ENCODE measurements around the gene CIT. TPM values are rescaled to one million over a fixed set of nuclear protein-coding genes. Genes with fewer than 3 reads are reported as not detected.
A peak's percentile ranks its signal among the peaks of the same experiment; 100 is the strongest.

CIT gene
- total RNA-seq, 1 donor from 2014 or later = 1.8 TPM

DNA sequence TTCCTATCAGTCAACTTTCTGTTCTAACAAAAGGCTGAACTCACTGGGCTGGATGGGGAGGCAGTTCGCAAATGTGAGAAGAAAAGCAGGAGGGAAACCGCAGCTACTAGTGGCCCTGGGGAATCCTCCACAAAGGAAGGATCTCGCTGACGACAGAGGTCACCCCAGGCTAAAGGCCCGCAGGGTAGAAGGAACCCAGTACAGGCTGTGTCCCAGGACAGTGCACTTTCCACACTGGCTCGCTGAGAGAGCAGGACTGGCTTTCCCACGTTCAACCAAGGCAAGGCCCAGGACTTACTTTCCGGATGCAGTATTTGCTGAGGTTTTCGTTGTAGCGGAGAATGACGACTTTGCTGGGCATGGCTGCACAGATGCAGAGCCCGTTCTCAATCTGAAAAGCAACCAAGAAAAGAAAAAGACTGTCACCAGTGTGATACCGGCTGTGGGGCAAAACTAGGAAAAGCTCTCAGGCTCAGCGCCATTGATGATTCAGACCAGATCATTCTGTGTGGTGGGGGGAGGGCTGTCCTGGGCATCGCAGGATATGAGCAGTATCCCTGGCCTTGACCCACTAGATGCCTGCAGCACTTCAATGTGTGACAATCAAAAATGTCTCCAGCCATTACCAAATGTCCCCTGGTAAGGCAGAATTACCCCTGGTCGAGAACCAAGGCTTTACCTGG lies 172.9 kb downstream of the CIT start:
- no peak for ATAC-seq
- DNase-seq (ENCODE audit: low spot score) = no peak

DNA sequence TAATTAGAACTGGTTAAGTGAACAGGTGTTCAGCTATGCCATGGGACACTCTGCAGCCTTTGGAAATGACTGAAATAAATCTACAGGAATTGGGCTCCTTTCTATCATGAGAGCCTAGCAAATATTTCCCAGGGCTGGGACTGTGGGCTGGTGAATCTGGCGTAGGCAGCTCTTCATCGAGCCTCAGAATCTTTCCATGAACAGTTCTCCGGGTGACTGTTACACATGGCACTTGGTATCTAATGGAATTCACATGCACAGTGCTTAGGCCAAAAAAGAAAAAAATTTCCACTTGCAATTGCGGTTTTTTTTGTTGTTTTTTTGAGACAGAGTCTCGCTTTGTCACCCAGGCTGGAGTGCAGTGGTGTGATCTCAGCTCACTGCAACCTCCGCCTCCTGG lies 177.0 kb downstream of the CIT start:
- DNase-seq (ENCODE audit: low spot score) = no peak
- no peak for ATAC-seq

GRCh38 chr12:119699199-119699760 lies 177.8 kb downstream of the CIT start:
- DNase-seq (ENCODE audit: low spot score) = no peak
- no peak for ATAC-seq

DNA sequence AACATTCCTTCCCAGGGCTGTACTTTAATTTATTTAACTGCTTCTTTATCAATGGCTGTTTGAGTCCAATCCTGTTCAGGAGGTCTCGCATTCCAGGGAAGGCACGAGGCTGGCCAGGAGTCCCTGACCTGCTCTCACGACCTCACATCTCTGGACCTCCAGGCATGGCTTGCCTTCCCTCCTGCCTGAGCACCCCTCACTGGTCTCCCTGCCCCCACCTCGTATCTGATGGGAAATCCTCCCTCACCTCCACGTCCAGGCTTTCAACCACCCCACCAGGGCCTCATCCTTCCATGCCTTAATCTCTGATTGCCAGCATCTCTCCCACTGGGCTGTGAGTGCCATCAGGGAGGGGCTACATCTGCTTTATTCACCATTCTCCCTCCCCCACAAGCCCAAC lies 180.2 kb downstream of the CIT start:
- ATAC-seq = no peak

DNA sequence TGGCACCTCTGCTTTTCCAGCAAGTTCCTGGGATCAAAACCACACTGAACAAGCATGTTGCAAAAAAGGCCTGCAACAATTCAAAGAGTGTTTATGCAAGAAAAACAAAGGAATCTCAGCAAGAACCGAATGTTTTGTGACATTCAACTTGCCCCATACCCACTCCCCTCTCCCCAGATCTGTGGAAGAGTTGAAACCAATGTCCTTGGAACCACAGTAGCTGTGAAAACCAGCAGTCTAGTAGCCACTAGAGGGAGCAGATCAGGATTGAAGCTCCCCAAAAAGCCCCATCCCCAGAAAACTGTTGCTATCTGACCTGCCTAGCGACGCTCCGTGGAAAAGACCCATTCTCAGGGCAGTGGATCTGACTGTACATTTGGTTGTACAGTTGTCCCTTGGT lies 182.1 kb downstream of the CIT start:
- ATAC-seq (peak; percentile 54), DNase-seq (ENCODE audit: low spot score) (no peak)

More for the DNA sequence above, 180.2 kb downstream of the CIT start:
- DNase-seq (ENCODE audit: low spot score) = no peak

DNA sequence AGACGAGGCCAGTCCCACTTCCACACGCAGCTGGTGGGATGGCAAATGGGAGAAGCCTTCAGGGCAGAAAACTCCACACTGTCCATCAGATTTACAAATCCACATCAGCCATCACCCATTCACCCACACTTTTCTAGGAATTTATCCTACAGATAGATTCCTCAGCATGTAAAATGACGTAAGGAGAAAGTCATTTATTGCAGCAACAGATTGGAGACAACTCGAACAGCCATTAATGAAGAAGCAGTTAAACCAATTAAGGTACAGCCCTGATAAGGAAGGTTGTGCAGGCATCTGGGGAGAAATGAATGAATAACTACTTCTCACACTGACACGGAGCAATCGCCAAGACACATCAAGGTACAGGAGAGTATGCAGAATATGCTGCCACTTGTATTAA lies 183.0 kb downstream of the CIT start:
- DNase-seq (ENCODE audit: low spot score) (no peak), ATAC-seq (no peak)

- ATAC-seq (no peak), DNase-seq (ENCODE audit: low spot score) (no peak)
These were observed 183.6 kb downstream of the CIT start for GRCh38 chr12:119693511-119693910.

GRCh38 chr12:119692997-119693396 lies 184.1 kb downstream of the CIT start:
- DNase-seq (ENCODE audit: low spot score) (no peak), ATAC-seq (peak; percentile 20)

DNA sequence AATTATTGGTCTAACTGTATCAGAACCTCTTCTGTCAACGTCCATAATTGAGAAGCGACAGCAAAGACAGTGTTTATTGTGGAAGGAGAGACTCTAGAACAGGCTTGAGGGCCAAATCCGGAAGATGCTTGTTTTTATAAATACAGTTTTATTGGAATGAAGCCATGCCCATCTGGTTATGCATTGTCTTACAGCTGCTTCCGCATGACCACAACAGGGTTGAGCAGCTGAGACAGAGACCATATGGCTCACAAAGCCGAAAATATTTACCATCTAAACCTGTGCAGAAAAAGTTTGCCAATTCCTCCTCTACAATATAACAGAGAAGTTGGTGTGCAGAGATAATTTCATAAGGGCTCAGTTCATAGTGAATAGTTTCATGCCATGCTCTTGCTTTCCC lies 184.7 kb downstream of the CIT start:
- no peak for DNase-seq (ENCODE audit: low spot score)
- no peak for ATAC-seq

DNA sequence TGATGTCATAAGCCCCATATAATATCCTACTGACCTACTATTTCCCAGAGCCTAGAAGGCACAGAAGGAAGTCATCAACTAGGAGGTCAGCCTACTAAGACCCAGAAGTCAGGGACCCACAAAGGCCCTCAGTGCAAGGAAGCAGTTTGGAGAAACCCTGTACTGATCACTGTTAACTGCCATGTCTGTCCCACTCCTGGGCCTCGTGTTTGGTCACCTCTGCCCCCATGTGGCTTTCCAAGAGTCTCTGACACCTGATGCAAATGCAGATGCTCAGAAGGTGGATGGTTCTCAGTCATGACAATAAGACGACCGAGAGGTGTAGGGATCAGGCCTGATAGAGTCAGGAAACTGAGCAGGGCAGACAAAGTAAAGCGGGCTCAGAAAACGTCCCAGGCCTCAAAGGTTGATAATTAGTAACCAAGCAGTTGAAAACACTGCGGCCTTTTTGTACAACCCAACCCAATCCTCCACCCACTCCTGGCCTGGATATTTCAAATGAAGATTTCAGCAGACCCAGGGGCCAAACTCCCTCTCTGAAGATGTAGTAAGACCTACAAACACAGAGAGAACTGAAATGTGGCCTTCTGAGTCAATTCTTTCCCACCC lies 185.8 kb downstream of the CIT start:
- ATAC-seq (peak; percentile 71), DNase-seq (ENCODE audit: low spot score) (no peak)

- ATAC-seq (no peak), DNase-seq (ENCODE audit: low spot score) (no peak)
These were observed 187.1 kb downstream of the CIT start for GRCh38 chr12:119689935-119690500.

GRCh38 chr12:119687879-119688278 lies 189.2 kb downstream of the CIT start:
- DNase-seq (ENCODE audit: low spot score) (no peak), ATAC-seq (no peak)

GRCh38 chr12:119687406-119687805 lies 189.7 kb downstream of the CIT start:
- no peak for ATAC-seq
- no peak for DNase-seq (ENCODE audit: low spot score)

DNA sequence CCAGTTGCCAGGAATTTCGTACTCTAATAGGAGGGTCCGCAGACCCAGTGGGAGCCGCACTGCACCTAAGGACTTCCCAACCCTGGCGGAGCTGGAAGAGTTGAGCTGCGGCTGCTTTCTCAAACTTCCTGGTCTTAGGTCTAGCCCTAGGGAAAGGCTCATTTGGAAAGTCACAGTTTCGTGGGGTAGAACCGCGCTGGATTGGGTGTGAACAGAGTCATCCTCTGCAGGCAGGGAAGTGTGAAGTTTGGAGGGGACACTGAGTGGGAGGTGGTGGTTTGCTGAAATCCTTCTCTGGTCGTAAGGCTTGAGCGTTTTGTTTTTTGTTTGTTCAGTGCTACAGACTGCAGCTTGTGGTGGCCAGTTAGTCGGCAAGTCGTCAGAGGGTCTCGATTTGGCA lies 190.3 kb downstream of the CIT start:
- DNase-seq (ENCODE audit: low spot score) (no peak), ATAC-seq (no peak)

GRCh38 chr12:119686355-119686754 lies 190.8 kb downstream of the CIT start:
- DNase-seq (ENCODE audit: low spot score) (peak; percentile 75), ATAC-seq (peak; percentile 47)

DNA sequence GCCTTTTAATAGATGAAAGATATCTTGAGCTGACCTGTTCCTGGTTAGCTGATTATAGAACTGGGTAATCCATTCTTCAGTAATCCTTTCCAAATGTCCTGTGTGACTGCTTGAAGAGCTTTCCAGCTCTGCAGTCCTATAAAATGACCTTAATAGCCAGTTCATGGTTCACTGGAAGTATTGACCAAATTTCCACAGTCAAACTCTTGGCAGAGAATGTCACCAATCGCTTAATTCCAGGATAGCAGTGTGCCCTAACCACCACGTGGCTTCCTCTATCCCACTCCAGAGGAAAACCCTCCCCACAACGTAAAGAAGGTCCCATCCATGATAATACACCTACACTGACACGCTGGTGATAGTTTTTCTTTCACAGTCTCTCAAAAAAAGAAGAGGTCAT lies 191.7 kb downstream of the CIT start:
- ATAC-seq (peak; percentile 60), DNase-seq (ENCODE audit: low spot score) (peak; percentile 62)

DNA sequence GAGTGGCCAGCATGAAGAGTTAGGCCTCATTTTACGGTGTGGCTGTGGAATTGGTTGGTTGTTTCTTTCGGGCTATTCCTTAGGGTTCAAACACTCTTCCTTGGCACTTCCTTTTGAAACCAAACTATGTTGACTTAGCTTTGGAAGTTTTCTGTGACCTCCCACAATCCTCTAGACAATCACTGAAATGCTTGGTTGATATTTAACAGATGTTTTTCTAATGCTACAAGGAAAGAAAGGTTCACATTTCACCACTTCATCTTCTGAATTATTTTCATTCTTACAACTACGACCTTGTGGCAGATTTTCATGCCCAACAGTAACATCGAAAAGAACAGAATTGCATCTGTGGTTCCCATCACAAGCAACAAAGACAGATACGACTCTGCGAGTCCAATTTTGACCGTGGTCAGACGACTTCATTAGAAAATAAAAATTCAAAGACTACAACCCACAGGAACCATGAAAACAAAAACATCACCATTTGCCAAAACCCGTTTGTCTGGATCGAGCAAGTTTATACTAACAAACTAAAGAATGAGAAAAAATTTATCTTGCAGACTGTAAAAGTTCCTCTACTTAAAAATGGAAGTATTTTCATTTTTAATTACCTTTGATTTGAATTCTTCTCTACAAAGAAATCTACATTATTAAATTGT lies 192.3 kb downstream of the CIT start:
- peak; percentile 13 for ATAC-seq
- no peak for DNase-seq (ENCODE audit: low spot score)

DNA sequence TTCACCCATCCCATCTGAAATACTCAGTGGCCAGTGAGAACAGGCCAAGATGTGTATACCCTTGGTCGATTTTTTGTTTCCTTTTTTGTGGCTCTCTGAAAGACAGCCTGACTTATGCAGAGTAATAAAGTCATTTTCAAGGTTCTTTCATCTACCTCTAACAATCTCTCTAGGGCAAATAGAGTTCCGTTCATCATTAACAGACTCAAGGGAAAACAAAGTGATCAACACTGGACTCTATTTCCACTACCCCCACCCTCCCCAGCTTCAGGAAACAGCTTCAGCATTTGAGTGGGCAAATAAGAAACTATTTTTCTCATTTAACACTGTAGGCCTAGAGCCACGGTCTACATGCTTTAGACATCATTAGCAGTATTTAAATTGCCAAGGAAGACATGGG lies 193.3 kb downstream of the CIT start:
- peak; percentile 43 for ATAC-seq
- DNase-seq (ENCODE audit: low spot score) = no peak

- DNase-seq (ENCODE audit: low spot score) (no peak), ATAC-seq (no peak)
These were observed 193.7 kb downstream of the CIT start for GRCh38 chr12:119683413-119683812.

DNA sequence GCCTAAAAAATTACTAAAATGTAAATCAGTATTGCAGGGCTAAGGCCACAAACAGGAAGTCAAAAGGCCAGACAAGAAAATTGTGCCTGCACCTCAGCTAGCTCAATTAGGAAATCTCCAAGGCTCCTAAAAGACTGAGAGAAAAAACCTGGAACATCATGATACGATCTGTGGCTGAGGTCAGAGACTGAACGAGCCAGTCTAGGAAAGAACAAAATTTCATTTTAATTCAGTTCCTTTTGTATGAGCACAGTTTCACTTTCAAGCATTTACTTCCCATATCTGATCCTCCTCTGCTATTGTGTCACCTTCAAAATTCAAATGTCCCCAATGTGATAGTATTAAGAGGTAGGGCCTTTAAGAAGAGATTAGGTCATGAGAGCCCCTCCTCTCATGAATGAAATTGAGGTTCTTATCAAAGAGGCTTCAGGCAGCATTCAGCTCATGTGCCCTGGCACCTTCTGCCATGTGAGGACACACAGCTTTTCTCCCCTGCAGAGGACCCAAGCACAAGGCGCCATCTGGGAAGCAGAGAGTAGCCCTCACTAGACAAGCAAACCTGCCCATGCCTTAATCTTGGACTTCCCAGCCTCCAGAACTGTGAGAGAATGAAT lies 194.4 kb downstream of the CIT start:
- no peak for DNase-seq (ENCODE audit: low spot score)
- ATAC-seq = no peak
